H1 (cell line): ENCODE data around the gene MUC4. TPM values are rescaled to one million over a fixed set of nuclear protein-coding genes. Genes with fewer than 3 reads are reported as not detected.

Source experiments
- CTCF ChIA-PET: fragments of 300-600 bp; sonication (Branson Sonifier 250); formaldehyde crosslinking; loops from one replicate; lab custom pipeline; 2021; ENCODE audit not compliant: partially characterized antibody; lab: Charles Lee
- POLR2A ChIA-PET: fragments of 300-600 bp; sonication (Branson Sonifier 250); formaldehyde crosslinking; loops from one replicate; lab custom pipeline; 2021; ENCODE audit warnings: inconsistent platforms; ENCODE audit not compliant: partially characterized antibody; lab: Charles Lee
- DNase-seq, 2 experiments: peaks; one replicate each; pipeline versions ENCODE4 v3.0.0 to v3.0.0-alpha.2; 2010 to 2022; ENCODE audit warnings: low spot score in 2 of 2, low read depth in 1 of 2, mixed read lengths in 1 of 2
- FAIRE-seq: peaks from 2 replicates; lab custom pipeline; 2011; peaks lifted over from hg19 to GRCh38; lab: Jason Lieb, UNC
- H2AFZ ChIP-seq: 2 replicates; pipeline ENCODE4 v1.8.1; 2012; ENCODE audit warnings: low read length, inconsistent platforms
- H2AK5ac ChIP-seq: 2 replicates; pipeline ENCODE4 v1.6.1; 2013; ENCODE audit warnings: low read depth, low read length
- H2BK120ac ChIP-seq: replicated peaks from 2 replicates; pipeline ENCODE3; 2013; ENCODE audit warnings: low read depth, low read length, inconsistent platforms
- H2BK12ac ChIP-seq: 2 replicates; pipeline ENCODE4 v1.6.1; 2013; ENCODE audit warnings: low read depth, low read length
- H2BK15ac ChIP-seq: 2 replicates; pipeline ENCODE4 v1.6.1; 2013; ENCODE audit warnings: low read length
- H2BK20ac ChIP-seq: 2 replicates; pipeline ENCODE4 v1.6.1; 2013; ENCODE audit warnings: low read length
- H2BK5ac ChIP-seq: 2 replicates; pipeline ENCODE4 v1.6.1; 2013; ENCODE audit warnings: low read depth, low read length
- H3K14ac ChIP-seq: 2 replicates; pipeline ENCODE4 v1.6.1; 2013; ENCODE audit warnings: inconsistent platforms; ENCODE audit not compliant: insufficient read length
- H3K18ac ChIP-seq: 2 replicates; pipeline ENCODE4 v1.6.1; 2013; ENCODE audit warnings: low read length; ENCODE audit errors: extremely low read depth
- H3K23ac ChIP-seq: 2 replicates; pipeline ENCODE4 v1.6.1; 2013; ENCODE audit warnings: inconsistent platforms; ENCODE audit not compliant: insufficient read length
- H3K23me2 ChIP-seq: 2 replicates; pipeline ENCODE4 v1.6.1; 2013; ENCODE audit warnings: low read depth, low read length
- H3K27ac ChIP-seq: 2 replicates; pipeline ENCODE4 v1.6.1; 2011; ENCODE audit warnings: low read depth, low read length, inconsistent platforms
- H3K27me3 ChIP-seq, 4 experiments: replicated peaks in 1 of 4; 1 replicate in 1 of 4; 2 replicates in 3 of 4; pipeline versions ENCODE4 v1.6.1 to v1.8.1; 2011 to 2013; ENCODE audit warnings: low read length in 3 of 4, mild to moderate bottlenecking in 3 of 4, inconsistent platforms in 2 of 4, mixed read lengths in 2 of 4, moderate library complexity in 1 of 4; ENCODE audit not compliant: control insufficient read depth in 3 of 4, insufficient read depth in 3 of 4; ENCODE audit errors: extremely low read depth in 1 of 4
- H3K36me3 ChIP-seq, 4 experiments: 2 replicates each; pipeline versions ENCODE4 v1.6.1 to v1.8.1; 2011 to 2013; ENCODE audit warnings: mild to moderate bottlenecking in 4 of 4, low read length in 3 of 4, moderate library complexity in 2 of 4, control low read depth in 1 of 4, inconsistent platforms in 1 of 4; ENCODE audit not compliant: insufficient read depth in 4 of 4, control insufficient read depth in 2 of 4
- H3K4ac ChIP-seq: replicated peaks from 2 replicates; pipeline ENCODE3; 2013; ENCODE audit warnings: low read length, low read depth, mixed read lengths, inconsistent platforms; ENCODE audit not compliant: insufficient read length
- H3K4me1 ChIP-seq, 4 experiments: replicated peaks in 1 of 4; 1 replicate in 1 of 4; 2 replicates in 3 of 4; pipeline versions ENCODE4 v1.6.1 to v1.8.1; 2011 to 2013; ENCODE audit warnings: low read length in 3 of 4, inconsistent platforms in 2 of 4, mixed read lengths in 1 of 4; ENCODE audit not compliant: insufficient read depth in 4 of 4, control insufficient read depth in 3 of 4
- H3K4me2 ChIP-seq, 2 experiments: 2 replicates each; pipeline versions ENCODE4 v1.6.1 to v1.8.1; 2011 to 2013; ENCODE audit warnings: low read depth in 2 of 2, low read length in 2 of 2, control low read depth in 1 of 2, inconsistent platforms in 1 of 2, mild to moderate bottlenecking in 1 of 2; ENCODE audit not compliant: insufficient read depth in 1 of 2
- H3K4me3 ChIP-seq, 4 experiments: fragments of 200-600, 300-600 bp in 1 of 4; sonication (generic), shearing (Covaris generic), sonication (Bioruptor Twin) in 1 of 4; 2 replicates each; pipeline versions ENCODE4 v1.5.1 to v1.8.1; 2011 to 2016; ENCODE audit warnings: low read length in 4 of 4, low read depth in 3 of 4, control low read depth in 2 of 4, inconsistent platforms in 2 of 4, mild to moderate bottlenecking in 2 of 4, mixed read lengths in 1 of 4, moderate library complexity in 1 of 4; ENCODE audit not compliant: insufficient read depth in 2 of 4; ENCODE audit errors: extremely low read depth in 1 of 4
- H3K56ac ChIP-seq: replicated peaks from 2 replicates; pipeline ENCODE3; 2013; ENCODE audit warnings: low read depth, mild to moderate bottlenecking, mixed read lengths, low read length, inconsistent platforms; ENCODE audit not compliant: insufficient read length
- H3K79me1 ChIP-seq: 2 replicates; pipeline ENCODE4 v1.6.1; 2013; ENCODE audit warnings: low read depth, low read length, control low read depth
- H3K79me2 ChIP-seq, 2 experiments: 2 replicates each; pipeline versions ENCODE4 v1.6.1 to v1.8.1; 2012 to 2013; ENCODE audit warnings: low read length in 2 of 2, mild to moderate bottlenecking in 2 of 2, inconsistent platforms in 1 of 2; ENCODE audit not compliant: insufficient read depth in 2 of 2, control insufficient read depth in 1 of 2
- H3K9ac ChIP-seq, 4 experiments: replicated peaks in 1 of 4; 1 replicate in 1 of 4; 2 replicates in 3 of 4; pipeline versions ENCODE4 v1.6.1 to v1.8.1; 2011 to 2013; ENCODE audit warnings: low read depth in 3 of 4, low read length in 3 of 4, control low read depth in 2 of 4, mild to moderate bottlenecking in 2 of 4, moderate library complexity in 2 of 4, inconsistent platforms in 1 of 4; ENCODE audit errors: extremely low read depth in 1 of 4
- H3K9me3 ChIP-seq, 2 experiments: 2 replicates each; pipeline versions ENCODE4 v1.6.1 to v1.8.1; 2012 to 2013; ENCODE audit warnings: mild to moderate bottlenecking in 2 of 2, moderate library complexity in 2 of 2, control low read depth in 1 of 2, inconsistent platforms in 1 of 2, low read depth in 1 of 2, low read length in 1 of 2, mixed read lengths in 1 of 2; ENCODE audit not compliant: insufficient read depth in 2 of 2
- H4K20me1 ChIP-seq, 2 experiments: replicated peaks in 1 of 2; 2 replicates each; pipeline versions ENCODE3 to v1.8.1; 2011 to 2013; ENCODE audit warnings: inconsistent platforms in 2 of 2, low read length in 2 of 2, mild to moderate bottlenecking in 1 of 2; ENCODE audit not compliant: insufficient read depth in 2 of 2, control insufficient read depth in 1 of 2
- H4K5ac ChIP-seq: 2 replicates; pipeline ENCODE4 v1.6.1; 2013; ENCODE audit warnings: low read length, low read depth, mixed read lengths, inconsistent platforms; ENCODE audit not compliant: insufficient read length
- H4K8ac ChIP-seq: 2 replicates; pipeline ENCODE4 v1.8.0; 2013; ENCODE audit warnings: mild to moderate bottlenecking, moderate library complexity, low read length, inconsistent platforms; ENCODE audit not compliant: insufficient read depth; ENCODE audit errors: extremely low read depth
- H4K91ac ChIP-seq: replicated peaks from 2 replicates; pipeline ENCODE3; 2013; ENCODE audit warnings: low read length, mixed read lengths, inconsistent platforms; ENCODE audit not compliant: insufficient read length
- ATF2 ChIP-seq: IDR thresholded peaks from 2 replicates; pipeline ENCODE4 v1.6.1; 2012; ENCODE audit warnings: low read length, inconsistent platforms
- BACH1 ChIP-seq: IDR thresholded peaks from 2 replicates; pipeline ENCODE4 v1.6.1; 2012; ENCODE audit warnings: low read length, improper control_type of control experiment
- BCL11A ChIP-seq, 2 experiments: IDR thresholded peaks; one replicate each; pipeline ENCODE4 v1.6.1; 2011; ENCODE audit warnings: low read depth in 2 of 2, low read length in 2 of 2, mild to moderate bottlenecking in 2 of 2
- CBX5 ChIP-seq: fragments of 300-800, 300-1000 bp; sonication (generic); IDR thresholded peaks from 2 replicates; pipeline ENCODE4 v1.7.1; 2016; ENCODE audit warnings: antibody characterized with exemption, low read length, low read depth
- JUN ChIP-seq: IDR thresholded peaks from 2 replicates; pipeline ENCODE4 v1.6.1; 2011; ENCODE audit warnings: low read depth, mild to moderate bottlenecking, improper control_type of control experiment, low read length
- MAFK ChIP-seq: IDR thresholded peaks from 2 replicates; pipeline ENCODE4 v1.6.1; 2012; ENCODE audit warnings: low read depth, mild to moderate bottlenecking, improper control_type of control experiment, low read length
- NANOG ChIP-seq: IDR thresholded peaks from 2 replicates; pipeline ENCODE4 v1.6.1; 2011; ENCODE audit warnings: low read length, low read depth, mild to moderate bottlenecking, inconsistent platforms; ENCODE audit not compliant: insufficient read depth, poor library complexity, severe bottlenecking
- RBBP5 ChIP-seq: IDR thresholded peaks from 2 replicates; pipeline ENCODE4 v1.7.1; 2012; ENCODE audit warnings: low read depth, mild to moderate bottlenecking, inconsistent platforms, low read length, moderate library complexity, borderline replicate concordance
- RXRA ChIP-seq: IDR thresholded peaks from 2 replicates; pipeline ENCODE4 v1.6.1; 2011; ENCODE audit warnings: low read depth, mild to moderate bottlenecking, low read length, moderate library complexity; ENCODE audit not compliant: insufficient read depth
- SIX5 ChIP-seq: IDR thresholded peaks from 2 replicates; pipeline ENCODE4 v1.6.1; 2011; ENCODE audit warnings: mild to moderate bottlenecking, low read depth, low read length
- SP4 ChIP-seq: IDR thresholded peaks from 2 replicates; pipeline ENCODE4 v1.6.1; 2012; ENCODE audit warnings: low read length, inconsistent platforms
- SUZ12 ChIP-seq: fragments of 200-600 bp; sonication (generic); IDR thresholded peaks from 2 replicates; pipeline ENCODE4 v1.6.1; 2012; ENCODE audit warnings: mild to moderate bottlenecking, inconsistent platforms, low read length, moderate library complexity, mixed read lengths
- TBP ChIP-seq: IDR thresholded peaks from 2 replicates; pipeline ENCODE4 v1.6.1; 2011; ENCODE audit warnings: low read depth, low read length, improper control_type of control experiment
- WGBS, 2 experiments: shearing (Covaris generic) in 1 of 2; methylation state at CpG; one replicate each; pipeline versions ENCODE4 v1.1.6 to v1.1.7; 2013 to 2015; ENCODE audit warnings: low lambda C conversion rate in 2 of 2, mixed read lengths in 2 of 2, inconsistent platforms in 1 of 2, low coverage in 1 of 2, missing lambda C conversion rate in 1 of 2; ENCODE audit not compliant: insufficient replicate concordance in 2 of 2, insufficient coverage in 1 of 2, insufficient read length in 1 of 2; ENCODE audit errors: extremely low coverage in 1 of 2, missing lambda C conversion rate in 1 of 2; 5-methylcytosine and 5-hydroxymethylcytosine counted together
- polyA plus RNA-seq, 7 experiments: library from polyadenylated mRNA; depleted of rRNA in 3 of 7; stranded (reverse) in 5 of 7; unstranded in 2 of 7; fragments of >200 nt in 5 of 7; fragments of 200-250 nt in 2 of 7; gene quantifications; 1 replicate in 5 of 7; 2 replicates in 1 of 7; 4 replicates in 1 of 7; pipeline versions ENCODE4 v1.2.1 to v1.2.3, GENCODE V29; 2011 to 2013; ENCODE audit warnings: missing spikeins in 2 of 7, mixed read lengths in 2 of 7
- total RNA-seq: library from RNA; stranded (reverse); fragmentation: NEBNext Ultra II Directional; extraction: Animal tissue kit (Norgen Biotek cat#: 25700); gene quantifications from 2 replicates; pipeline ENCODE4 v1.2.1, GENCODE V29; 2021

Gene MUC4
- total and polyA plus RNA-seq, 2 of the 8 experiments (the other 6 are each of a cell fraction or from before 2014, with no cell fraction given), result 0.89 to 2.0 TPM

GRCh38 chr3:195838714-195839113 lies 27.0 kb upstream of the MUC4 start:
- Histone ChIP-seq H3K9ac (no peak overlapping the region), H2AK5ac (no peak overlapping the region), H3K27me3 (no peaks in the 10 kb centered on the region), H2BK5ac (no peak overlapping the region), H3K14ac (no peak overlapping the region), H2BK120ac (no peak overlapping the region), H3K4me1 (peaks cover 0 to 10% (median 5%) of the 10 kb centered on the region in 4 experiments; a peak in 6 of 7 replicates), H3K4me2 (no peak overlapping the region), H3K79me1 (no peaks in the 10 kb centered on the region), H3K18ac (no peak overlapping the region), H2BK12ac (no peak overlapping the region), H4K20me1 (no peaks in the 10 kb centered on the region), H3K79me2 (no peaks in the 10 kb centered on the region), H3K27ac (no peak overlapping the region), H3K4ac (no peak overlapping the region), H4K8ac (no peak overlapping the region), H3K56ac (no peak overlapping the region), H4K91ac (no peak overlapping the region), H4K5ac (no peak overlapping the region), H3K23ac (no peak overlapping the region), H3K36me3 (no peaks in the 10 kb centered on the region), H3K23me2 (no peaks in the 10 kb centered on the region), H3K4me3 (no peak overlapping the region), H2AFZ (no peak overlapping the region), H3K9me3 (peaks cover 0 to 2% of the 10 kb centered on the region in 2 experiments; a peak in 1 of 4 replicates), H2BK20ac (0 out of 2 replicates have a peak overlapping the region, but pooled peaks have one; percentile 9), H2BK15ac (no peak overlapping the region)
- FAIRE-seq (no peak), DNase-seq (no peak)
- WGBS, 2 experiments, result 83% methylated on average over 5 of the region's 5 CpGs; no CpG with 5 or more reads in 1 of the 2 experiments
- TF ChIP-seq SP4 (no peak), RBBP5 (no peak), ATF2 (no peak), BCL11A (IDR thresholded peaks at IDR 0.05; ENCODE audit: low read depth in 2 of 2, low read length in 2 of 2) (no peak), JUN (no peak), SUZ12 (no peak), CBX5 (no peak), RXRA (no peak), MAFK (no peak), SIX5 (no peak), BACH1 (no peak), NANOG (no peak), TBP (no peak)
- POLR2A ChIA-PET, result no interaction called here
- CTCF ChIA-PET, result interaction anchor here (1.2 to 4.2 kb wide), 4 partner anchors 11 to 25 kb away, joined by 3 to 45 read pairs (median 6); no protein-coding TSS in a partner anchor
